NB4 (cell line): ENCODE measurements around the gene RPP40.

Source experiments
- POLR2A ChIP-seq: IDR thresholded peaks from 2 replicates; pipeline ENCODE4 v1.6.1; 2011; ENCODE audit warnings: mild to moderate bottlenecking; ENCODE audit not compliant: insufficient read length; ENCODE audit errors: extremely low read depth
- TF ChIP-seq, protein P1 (sequence below): IDR thresholded peaks from one replicate; pipeline ENCODE4 v1.5.1; 2012; ENCODE audit warnings: low read depth, low read length
- TF ChIP-seq, protein P2 (sequence below): IDR thresholded peaks from 2 replicates; pipeline ENCODE4 v1.6.1; 2011; ENCODE audit warnings: low read depth, low read length

DNA sequence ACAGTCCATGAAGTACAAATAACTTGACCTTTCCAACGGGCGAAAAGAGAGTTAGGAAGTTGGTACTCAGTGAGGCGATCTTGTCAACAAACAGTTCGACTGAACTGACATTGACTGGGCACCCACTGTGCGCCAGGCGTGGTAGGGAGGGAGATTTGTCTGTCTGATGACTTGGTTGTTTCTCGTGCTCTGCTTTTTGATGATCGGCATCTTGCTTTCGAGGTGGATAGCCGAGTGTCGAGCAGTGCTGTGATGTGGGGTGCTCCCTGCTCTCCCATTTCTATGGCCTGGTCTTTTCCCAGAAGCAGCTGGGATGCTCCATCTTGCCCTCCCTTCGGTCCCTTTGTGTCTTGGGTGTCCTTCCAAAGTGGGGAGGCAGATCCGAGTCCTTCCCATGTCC lies 30.4 kb downstream of the RPP40 start:
- TF ChIP-seq POLR2A, result no peak
- TF ChIP-seq, protein P1, sequence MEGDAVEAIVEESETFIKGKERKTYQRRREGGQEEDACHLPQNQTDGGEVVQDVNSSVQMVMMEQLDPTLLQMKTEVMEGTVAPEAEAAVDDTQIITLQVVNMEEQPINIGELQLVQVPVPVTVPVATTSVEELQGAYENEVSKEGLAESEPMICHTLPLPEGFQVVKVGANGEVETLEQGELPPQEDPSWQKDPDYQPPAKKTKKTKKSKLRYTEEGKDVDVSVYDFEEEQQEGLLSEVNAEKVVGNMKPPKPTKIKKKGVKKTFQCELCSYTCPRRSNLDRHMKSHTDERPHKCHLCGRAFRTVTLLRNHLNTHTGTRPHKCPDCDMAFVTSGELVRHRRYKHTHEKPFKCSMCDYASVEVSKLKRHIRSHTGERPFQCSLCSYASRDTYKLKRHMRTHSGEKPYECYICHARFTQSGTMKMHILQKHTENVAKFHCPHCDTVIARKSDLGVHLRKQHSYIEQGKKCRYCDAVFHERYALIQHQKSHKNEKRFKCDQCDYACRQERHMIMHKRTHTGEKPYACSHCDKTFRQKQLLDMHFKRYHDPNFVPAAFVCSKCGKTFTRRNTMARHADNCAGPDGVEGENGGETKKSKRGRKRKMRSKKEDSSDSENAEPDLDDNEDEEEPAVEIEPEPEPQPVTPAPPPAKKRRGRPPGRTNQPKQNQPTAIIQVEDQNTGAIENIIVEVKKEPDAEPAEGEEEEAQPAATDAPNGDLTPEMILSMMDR, result no peak
- TF ChIP-seq, protein P2, sequence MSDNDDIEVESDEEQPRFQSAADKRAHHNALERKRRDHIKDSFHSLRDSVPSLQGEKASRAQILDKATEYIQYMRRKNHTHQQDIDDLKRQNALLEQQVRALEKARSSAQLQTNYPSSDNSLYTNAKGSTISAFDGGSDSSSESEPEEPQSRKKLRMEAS, result no peak
